Colon (tissue), 2 donors: ENCODE results near the gene PLA2G4E.

ENCODE experiments used
- FAIRE-seq: peaks from 2 replicates; lab custom pipeline; 2012; peaks lifted over from hg19 to GRCh38; lab: Jason Lieb, UNC
- donor health status: control.
- donor health status: control.

The PLA2G4E gene

DNA sequence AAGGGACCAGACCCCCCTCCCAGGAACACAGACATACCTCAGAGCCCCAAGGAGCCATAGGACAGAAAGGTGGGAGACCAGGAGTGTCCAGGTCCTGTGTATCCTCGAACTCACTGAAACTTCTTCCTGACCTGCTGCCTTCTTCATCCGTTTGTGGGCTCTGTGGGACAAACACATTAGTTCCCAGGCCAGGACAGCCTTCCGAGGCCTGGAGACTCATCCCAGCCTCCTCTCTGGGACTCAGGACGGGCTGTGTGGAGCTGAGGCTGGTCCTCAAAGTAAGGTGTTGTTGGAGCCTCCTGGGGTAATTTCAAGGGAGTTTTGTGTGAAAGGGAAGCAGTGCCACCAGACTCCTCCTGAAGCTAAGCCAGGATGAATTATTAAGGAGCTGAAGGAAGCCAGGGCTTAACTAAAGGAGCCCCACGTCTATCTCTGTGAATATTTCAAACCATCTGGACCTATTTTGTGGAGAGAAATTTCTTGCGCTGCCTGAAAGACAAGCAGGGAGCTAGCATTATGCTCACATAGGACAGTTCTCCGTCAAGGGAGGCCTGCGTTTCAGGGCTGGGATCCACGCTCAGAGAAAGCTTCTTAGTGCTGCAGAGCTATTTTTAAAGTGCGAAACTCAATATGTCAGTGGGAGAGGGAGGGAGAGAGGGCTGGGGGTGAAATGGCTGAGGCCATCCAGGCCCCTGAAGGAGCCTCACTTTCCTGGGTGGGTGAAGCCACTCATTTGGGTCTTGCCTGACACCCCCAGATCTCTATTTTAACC, 29.8 kb upstream of the PLA2G4E start:
- no peak for FAIRE-seq

DNA sequence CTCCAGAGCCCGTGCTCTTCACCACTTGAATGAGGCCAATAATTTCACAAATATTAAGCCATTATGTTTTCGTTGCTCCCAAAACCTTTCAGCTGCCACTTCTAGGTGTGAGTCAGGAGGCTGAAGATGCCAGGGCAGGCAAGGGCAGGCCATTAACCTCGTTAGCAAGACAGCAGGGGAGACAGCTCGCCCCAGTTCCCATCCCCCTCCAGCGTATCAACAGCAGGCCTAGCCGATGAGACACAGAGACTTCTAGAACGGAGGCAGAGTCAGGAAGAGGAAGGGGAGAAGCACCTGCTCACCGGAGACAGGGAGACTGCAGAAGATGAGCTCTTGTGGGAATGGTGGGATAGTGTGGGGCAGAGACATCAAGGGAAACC, 28.0 kb upstream of the PLA2G4E start:
- FAIRE-seq: no peak

DNA sequence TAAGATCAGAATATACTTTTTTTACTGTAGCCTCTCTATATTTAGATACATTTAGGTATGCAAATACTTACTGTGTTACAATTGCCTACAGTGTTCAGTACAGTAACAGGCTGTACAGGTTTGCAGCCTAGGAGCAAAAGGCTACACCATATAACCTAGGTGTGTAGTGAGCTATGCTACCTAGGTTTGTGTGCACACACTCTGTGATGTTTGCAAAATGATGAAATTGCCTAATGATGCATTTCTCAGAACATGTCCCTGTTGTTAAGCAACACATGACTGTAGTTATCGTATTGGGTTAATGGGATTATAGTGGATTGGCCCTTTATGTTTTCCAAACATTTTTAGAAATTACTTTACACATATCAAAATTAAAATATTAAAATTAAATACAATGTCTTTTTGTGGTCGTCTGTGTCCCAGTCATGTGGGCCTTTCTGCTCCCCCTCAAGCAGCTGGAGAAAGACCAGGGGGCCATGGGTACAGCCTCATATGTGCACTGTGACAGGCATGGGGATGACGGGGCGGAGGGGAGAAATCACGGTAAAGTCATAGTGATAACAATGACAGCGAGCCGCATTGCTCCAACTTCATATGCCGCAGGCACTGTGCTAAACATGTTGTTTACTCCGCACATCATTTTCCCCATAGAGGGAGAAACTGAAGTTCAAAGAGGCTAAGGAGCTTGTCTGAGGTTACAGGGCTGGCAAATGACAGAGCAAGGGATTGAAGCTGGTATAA, 27.4 kb upstream of the PLA2G4E start:
- no peak for FAIRE-seq

DNA sequence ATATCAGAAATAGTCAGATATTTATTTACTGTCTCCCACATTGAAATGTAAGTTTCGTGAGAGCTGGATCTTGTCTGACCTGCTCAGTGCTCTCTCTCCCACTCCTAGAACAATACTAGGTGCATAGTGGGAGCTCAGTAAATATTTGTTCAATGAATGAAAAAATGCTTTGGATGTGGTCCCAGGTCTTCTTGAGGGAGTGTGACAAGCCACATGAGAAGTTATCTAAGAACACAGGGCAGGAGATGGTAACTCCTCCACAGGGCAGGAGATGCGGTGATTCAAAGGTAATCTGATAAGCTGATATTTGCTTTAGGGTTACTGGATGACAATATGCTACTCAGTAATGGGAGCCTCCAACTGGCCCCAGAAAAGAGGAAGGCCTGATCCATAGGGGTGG, 25.8 kb upstream of the PLA2G4E start:
- FAIRE-seq: no peak

DNA sequence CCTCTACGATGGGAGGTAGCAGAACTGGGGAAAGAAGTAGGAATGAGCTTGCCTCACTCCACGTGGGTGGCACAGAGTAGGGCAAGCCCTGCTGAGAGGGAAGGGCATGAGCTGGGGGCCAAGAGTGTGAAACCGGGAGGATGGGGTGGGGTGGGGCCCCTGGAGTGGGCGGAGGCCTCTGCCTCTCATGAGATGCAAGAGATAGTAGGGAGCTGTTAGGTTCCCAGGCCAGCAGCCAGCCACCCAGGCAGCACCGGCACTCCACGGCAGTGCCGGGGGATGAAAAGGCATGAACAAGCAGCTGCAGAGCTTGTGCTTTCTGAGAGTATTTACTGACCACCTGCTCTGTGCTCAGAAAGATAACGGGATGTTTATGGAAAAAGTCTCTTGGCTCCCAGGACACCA, 24.4 kb upstream of the PLA2G4E start:
- no peak for FAIRE-seq

DNA sequence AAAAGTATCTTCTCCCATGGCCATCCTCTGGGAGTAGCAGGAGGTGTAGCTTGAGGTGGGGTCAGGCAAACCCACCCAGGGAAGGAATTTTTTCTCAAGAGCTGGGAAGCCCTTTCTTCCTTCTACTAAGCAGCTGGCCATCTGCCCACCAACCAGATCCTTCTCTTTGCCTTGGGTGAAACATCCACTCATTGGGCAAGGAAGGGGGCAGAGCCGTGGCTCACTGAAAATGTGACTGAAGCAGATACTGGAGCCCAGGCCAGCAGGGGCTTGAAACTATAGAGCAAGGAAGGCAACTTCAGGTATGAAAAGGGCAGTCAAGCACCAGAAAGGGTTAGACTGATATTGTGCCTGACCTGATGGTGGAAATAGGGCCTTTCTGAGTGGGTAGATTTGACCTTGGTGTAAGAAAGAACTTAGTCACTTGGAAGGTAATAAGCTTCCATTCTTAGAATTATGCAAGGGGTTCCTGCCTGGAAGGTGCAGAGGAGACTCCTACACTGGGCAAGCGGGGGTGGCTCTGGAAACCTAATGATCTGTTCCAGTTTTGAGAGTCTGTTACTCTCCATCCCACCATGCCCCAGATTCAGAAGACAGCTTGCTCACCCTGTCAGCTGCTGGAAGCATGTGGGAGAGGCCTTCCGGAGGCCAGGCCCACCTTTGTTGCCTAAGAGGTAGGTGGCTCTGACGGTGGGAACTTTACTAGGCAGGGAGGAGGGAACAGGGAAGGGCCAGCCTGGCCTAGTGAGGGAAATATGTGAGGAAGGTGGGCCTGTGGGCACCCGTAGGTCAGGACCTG, 22.0 kb upstream of the PLA2G4E start:
- no peak for FAIRE-seq

DNA sequence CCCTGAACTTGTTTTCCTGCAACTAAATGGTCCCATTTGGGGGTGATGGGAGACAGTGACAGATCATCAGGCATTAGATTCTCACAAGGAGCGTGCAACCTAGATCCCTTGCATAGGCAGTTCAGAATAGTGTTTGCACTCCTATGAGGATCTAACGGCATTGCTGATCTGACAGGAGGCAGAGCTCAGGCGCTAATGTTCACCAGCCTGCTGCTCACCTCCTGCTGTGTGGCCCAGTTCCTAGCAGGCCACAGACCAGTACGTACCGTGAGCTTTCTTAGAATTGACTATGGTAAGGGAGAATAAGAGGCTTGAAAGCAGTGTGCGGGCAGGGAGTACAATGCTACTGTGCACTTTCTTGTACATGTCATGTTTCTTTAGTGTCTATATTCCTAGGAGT, 17.6 kb upstream of the PLA2G4E start:
- no peak for FAIRE-seq

DNA sequence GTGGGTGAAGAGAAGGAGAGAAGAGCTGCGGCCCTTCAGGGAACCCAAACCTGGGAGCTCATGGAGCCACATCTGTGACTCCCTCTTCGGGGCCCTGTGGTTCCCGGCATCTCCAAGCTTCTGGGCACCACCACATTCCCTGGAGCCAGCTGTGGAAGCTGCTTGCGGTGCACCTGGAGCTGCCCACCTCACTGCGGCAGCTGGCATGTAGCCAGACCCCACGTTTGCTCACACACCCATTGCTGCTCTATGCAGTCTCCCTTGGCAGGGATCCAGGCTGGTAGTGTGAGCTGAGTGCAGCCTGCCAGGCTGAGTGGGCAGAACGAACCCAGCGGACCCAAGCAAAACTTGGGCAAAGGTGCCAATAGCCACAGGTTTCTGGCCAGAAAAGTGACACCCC, 16.8 kb upstream of the PLA2G4E start:
- no peak for FAIRE-seq

DNA sequence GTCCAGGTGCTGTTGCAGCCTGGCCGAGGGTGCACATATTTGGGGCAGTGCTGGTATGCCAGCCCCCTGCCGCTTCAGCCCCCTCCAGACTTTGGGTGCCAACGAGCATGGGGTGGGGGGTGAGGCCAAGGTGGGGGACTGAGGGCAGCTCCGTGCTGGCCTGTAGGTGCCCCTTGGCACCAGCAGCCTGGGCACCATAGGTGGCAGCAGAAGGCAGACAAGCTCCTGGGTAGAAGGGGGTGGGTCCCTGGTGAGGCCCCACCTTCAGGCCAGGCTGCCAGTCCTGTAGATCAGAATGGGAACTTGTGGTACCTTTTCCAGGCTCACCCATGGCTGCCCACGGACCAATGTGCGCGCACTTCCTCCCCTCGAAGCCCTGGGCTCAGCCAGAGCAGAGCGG, 16.1 kb upstream of the PLA2G4E start:
- no peak for FAIRE-seq

DNA sequence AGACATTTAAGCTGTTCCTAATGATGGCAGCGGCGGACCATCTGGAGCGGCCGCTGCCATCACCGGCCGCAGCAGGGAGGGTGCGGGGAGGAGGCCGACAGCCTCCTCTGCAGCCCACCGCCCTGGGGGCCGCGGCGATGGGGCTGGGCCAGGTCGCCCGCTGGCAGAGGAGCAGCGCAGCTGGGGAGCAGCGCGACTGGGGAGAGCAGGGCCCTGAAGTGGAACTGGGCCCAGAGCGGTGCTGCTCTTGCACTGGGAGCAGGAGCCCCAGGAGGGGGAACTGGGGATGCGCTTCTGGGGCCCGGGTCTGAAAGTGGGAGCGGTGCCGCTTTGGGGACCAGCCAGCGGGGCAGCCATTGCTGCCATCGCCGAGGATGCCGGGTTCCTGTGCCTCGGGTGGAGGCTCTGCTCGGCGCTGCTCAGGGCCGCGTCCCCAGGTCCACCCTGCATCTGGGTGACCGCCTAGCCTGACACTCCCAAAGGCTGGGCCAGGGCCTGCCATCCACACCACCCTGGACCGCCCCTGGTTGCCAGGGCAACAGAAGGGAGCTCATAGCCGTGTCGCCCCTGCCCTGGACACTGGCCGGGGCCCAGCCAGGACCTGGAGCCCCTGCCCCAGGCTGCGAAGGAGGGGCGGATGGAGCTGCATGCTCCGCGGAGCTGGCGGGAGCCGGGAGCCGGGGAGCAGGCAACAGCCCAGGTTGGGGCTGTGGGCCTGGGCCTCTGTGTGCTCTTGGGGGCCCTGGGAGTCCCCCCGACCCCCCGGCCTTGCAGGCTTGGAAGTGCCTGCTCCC, 15.5 kb upstream of the PLA2G4E start:
- FAIRE-seq: no peak

DNA sequence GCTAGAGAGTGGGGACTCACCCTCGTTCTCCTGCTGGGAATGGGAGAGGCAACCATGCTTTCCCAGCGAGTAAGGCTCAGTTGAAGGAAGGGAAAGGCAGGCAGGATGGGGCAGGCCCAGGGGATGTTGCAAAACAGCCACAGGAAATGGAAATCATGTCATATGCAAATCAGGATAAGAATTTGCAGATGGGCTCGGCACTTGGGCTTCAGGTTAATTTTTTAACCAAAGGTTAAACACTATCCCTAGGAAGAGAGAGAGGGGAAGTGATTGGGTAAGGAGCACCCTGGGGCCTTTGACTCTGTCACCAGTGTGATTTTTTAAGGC, 14.6 kb upstream of the PLA2G4E start:
- no peak for FAIRE-seq

DNA sequence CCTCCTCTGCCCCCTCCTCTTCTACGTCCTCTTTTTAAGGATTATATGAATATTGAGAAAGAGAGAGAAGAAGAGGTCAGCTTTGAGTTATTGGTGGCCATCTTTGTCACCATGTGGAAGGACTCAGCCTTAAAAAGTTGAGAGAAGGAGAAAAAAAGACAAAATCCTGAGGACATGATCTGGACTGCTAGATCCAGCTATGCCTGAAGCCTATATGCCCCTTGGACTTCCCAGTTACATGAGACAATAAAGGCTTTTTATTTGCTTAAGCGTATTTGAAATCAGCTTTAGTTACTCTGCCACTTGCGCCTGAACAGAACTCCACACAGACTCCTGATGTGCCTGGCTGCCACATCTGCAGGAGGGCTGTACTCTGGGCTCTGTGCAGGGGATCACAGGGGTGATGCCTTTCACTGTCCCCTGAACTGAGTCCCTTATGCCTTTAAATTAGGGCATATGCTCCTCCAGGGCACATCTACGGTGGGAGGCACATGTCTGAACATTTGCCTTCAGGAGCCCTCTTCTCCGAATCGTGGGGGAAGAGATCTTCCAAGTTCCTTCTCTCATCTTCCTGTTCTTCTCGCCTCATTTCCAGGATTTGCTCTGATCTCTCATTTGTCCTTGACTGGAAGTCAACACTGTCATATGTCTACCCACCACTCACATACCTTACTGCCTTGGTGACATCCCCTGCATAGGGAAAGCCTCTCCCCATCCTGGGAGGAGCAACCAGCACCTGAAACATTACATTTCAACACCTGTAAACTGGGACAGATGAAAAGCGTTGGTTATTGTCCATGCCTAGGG, 14.0 kb upstream of the PLA2G4E start:
- no peak for FAIRE-seq

DNA sequence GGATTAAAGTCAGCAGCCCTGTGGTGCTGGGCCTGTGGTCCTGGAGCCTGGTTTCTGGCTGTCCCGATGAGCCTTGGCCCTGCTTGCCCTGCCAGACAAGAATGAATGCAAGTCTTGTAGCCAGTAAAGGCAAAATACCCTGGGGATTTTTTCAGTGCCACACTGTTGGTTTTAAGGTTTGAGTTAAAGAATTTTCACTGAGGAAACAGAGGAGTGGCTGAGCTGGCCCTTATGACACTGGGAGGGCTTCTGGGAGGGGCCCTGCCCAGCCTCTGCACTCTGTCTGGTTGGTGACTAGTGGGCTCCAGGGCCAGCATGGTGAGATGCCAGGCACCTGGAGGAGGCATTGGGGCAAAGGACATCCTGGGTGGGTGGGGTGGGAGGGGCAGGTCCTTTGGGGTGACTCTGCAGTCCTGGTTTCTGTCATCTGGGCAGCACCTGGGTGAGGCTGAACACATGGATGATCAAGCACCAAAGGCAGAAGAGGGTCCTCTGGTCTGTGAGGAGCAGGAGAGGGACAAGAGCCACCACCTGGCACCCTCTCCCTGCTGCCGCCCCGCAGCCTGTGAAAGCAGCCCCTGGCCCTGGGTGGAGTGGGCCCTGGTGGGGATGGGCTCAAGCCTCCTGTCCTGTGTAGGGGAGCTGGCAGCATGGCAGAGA, 12.5 kb upstream of the PLA2G4E start:
- no peak for FAIRE-seq

DNA sequence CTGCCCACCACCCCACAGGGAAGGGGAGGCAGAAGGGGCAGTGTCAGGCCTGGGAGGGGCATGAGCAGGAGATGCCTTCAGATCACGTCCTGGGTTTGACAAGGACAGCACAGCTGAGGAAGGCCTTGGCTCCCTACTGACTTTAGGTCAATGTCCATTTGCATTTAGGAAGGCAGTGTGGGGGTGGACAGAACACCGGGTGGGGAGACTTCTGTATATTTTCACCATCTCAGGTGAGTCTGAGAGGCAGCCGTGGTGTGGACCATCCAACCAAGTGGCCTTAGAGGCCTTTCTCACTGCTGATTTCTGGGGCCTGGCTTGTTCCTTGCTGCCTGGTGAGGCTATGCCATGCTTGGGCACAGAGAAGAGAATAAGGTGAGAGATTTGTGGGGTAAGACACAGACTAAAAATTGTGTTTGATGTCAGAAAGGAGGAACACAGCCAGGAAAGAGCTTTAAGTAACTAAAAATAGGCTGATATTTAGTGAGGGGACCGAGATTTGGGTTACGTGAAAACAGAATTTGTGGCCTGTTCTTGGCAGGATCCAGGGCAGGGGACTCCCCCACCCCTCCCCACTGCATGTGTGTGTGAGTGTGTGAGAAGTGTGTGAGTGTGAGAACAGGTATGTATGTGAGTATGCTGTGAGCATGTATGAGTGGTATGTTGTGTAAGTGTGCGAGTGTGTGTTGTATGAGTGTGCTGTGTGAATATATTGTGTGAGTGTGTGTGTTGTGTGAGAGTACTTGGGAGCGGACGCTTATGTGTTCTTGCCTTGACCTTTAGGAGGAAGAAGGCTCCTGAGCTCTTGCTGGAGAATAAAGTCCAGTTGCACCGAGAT, 11.8 kb upstream of the PLA2G4E start:
- FAIRE-seq: no peak

DNA sequence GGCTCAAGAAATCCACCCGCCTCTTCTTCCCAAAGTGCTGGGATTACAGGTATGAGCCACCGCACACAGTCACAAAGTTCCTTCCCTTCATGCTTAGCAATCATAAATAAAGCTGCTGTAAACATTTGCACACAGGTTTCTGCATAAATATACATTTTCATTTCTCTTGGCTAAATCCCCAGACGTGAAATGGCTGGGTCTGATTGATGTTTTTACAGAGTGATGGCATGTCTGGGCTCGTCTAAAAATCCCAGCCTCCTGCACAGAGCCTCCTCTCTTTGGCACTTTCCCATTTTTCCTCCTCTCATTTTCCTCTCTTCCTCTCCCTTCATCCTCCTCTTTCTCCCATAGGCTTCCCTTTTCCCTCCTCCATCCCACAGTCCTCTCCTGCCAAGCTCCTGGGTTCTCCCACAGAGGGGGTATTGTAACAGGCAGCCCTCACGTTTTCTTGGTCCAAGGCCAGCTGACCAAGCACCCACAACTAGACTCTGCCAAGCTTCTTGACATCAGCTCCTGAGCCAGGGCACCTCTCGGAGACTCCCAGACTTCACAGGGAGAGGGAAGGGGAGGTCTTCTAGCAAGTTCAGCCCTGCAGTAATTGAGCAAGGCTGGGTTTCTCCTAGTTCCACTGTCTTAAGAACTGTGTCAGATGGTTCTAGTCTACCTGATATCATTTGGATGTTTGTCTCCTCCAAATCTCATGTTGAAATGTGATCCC, 10.5 kb upstream of the PLA2G4E start:
- FAIRE-seq: no peak

DNA sequence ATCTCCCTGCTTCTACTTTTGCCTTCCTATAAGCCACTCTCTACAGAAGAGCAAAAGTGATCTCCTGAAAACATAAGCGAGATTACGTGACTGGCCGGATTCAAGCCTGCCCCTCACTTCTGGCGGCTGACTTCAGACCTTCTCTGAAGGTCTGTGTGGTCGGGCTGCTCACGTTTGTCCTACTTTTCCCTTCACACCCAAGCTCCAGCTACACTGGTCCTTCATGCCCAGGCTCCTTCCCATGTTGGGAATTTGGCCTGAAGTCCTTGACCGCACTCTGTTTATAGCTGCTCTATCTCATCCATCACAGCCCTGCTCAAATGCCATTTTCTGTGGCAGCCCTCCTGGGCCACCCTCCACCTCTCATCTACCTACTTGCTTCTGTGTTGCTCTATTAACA, 6.7 kb upstream of the PLA2G4E start:
- FAIRE-seq: no peak

DNA sequence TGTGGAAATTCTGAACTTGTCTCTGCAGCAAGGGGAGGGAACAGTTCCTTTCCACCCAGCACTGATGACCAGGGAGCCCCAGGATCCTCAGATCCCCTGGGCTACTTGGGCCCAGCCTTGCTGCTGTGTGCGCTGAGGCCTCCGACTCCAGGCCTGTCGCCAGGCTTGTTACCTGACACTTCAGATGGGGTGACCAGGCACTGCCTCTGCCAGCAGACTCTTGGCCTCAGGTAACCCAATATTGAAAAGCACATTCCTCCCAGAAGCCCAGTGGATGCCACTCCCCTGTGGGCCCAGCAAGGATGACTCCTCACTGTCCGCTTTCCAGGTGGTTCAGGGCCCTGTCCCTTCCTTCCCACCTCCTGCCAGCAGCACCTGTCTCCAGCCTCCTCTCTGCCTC, 3.5 kb upstream of the PLA2G4E start:
- FAIRE-seq: no peak

DNA sequence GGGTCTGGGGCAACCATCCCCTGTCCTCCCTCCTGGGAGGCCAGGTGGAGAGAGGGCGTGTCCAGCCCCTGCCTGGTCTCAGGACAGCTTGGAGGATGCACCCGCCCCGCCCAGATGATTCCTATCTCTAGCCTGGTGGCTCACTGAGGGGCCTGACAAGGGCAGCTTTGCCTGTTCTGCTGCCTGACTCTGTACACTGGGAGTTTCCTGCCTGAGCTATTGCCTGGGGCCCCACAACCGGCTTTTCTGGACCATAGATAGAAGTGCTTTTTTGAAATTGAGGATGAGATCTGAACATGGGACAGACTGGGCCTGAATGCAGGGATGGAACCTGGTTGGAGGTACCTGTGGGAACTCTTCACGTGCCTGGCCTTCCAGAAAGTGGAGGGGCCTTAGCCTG, 751 bp upstream of the PLA2G4E start:
- no peak for FAIRE-seq
